ENCODE data around the gene CD6. TPM values are rescaled to one million over a fixed set of nuclear protein-coding genes. Genes with fewer than 3 reads are reported as not detected.

CD6 gene
- total RNA-seq, 1 experiment from 2014 or later, result 1.4 TPM

DNA sequence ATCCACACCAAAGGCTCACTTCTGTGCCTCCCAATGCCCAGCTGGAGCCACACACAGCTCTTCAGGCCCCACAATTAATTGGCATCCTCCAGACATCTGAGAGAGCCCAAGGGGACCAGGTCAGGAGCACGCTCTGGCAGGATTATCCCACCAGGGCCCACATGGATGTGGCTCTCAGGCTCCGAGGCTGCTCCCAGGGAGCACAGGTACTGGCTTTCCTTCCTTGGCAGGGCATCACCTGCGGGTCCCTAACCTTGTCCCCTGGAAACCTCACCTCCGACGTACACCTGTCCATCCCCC is 54.3 kb downstream of the CD6 start:
- Histone ChIP-seq H4K20me1 (ENCODE audit: insufficient read depth) (no peaks in the 10 kb centered on the region), H3K9me3 (ENCODE audit: control insufficient read depth in 1 of 2, insufficient read depth in 1 of 2, low read depth in 1 of 2, low read length in 2 of 2) (no peaks in the 10 kb centered on the region), H3K4me2 (ENCODE audit: low read length) (no peak overlapping the region), H2AFZ (ENCODE audit: low read depth, low read length, poor library complexity, severe bottlenecking) (no peak overlapping the region), H3K36me3 (ENCODE audit: control insufficient read depth in 1 of 2, insufficient read depth in 2 of 2, low read length in 2 of 2) (no peaks in the 10 kb centered on the region), H3K9me2 (ENCODE audit: insufficient read depth) (no peaks in the 10 kb centered on the region), H3K79me2 (ENCODE audit: insufficient read depth, low read length) (no peaks in the 10 kb centered on the region), H3K27ac (ENCODE audit: low read depth, low read length) (no peak overlapping the region), H3K9ac (ENCODE audit: low read length) (no peak overlapping the region), H3K27me3 (ENCODE audit: insufficient read depth, low read length) (no peaks in the 10 kb centered on the region), H3K4me1 (ENCODE audit: control insufficient read depth in 1 of 2, insufficient read depth in 2 of 2, low read length in 2 of 2) (peaks cover 5 to 13% of the 10 kb centered on the region in 2 experiments; a peak in 3 of 4 replicates), H3K4me3 (replicated peaks in 1 of 2; ENCODE audit: low read depth in 1 of 2, low read length in 2 of 2) (no peak overlapping the region)
- TF ChIP-seq SIN3A (IDR thresholded peaks at IDR 0.05; ENCODE audit: low read depth) (no peak), SRF (IDR thresholded peaks at IDR 0.05; ENCODE audit: low read depth) (no peak)
- TF ChIP-seq, protein P1, sequence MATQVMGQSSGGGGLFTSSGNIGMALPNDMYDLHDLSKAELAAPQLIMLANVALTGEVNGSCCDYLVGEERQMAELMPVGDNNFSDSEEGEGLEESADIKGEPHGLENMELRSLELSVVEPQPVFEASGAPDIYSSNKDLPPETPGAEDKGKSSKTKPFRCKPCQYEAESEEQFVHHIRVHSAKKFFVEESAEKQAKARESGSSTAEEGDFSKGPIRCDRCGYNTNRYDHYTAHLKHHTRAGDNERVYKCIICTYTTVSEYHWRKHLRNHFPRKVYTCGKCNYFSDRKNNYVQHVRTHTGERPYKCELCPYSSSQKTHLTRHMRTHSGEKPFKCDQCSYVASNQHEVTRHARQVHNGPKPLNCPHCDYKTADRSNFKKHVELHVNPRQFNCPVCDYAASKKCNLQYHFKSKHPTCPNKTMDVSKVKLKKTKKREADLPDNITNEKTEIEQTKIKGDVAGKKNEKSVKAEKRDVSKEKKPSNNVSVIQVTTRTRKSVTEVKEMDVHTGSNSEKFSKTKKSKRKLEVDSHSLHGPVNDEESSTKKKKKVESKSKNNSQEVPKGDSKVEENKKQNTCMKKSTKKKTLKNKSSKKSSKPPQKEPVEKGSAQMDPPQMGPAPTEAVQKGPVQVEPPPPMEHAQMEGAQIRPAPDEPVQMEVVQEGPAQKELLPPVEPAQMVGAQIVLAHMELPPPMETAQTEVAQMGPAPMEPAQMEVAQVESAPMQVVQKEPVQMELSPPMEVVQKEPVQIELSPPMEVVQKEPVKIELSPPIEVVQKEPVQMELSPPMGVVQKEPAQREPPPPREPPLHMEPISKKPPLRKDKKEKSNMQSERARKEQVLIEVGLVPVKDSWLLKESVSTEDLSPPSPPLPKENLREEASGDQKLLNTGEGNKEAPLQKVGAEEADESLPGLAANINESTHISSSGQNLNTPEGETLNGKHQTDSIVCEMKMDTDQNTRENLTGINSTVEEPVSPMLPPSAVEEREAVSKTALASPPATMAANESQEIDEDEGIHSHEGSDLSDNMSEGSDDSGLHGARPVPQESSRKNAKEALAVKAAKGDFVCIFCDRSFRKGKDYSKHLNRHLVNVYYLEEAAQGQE (IDR thresholded peaks at IDR 0.05; ENCODE audit: low read depth), result no peak
- TF ChIP-seq, protein P2, sequence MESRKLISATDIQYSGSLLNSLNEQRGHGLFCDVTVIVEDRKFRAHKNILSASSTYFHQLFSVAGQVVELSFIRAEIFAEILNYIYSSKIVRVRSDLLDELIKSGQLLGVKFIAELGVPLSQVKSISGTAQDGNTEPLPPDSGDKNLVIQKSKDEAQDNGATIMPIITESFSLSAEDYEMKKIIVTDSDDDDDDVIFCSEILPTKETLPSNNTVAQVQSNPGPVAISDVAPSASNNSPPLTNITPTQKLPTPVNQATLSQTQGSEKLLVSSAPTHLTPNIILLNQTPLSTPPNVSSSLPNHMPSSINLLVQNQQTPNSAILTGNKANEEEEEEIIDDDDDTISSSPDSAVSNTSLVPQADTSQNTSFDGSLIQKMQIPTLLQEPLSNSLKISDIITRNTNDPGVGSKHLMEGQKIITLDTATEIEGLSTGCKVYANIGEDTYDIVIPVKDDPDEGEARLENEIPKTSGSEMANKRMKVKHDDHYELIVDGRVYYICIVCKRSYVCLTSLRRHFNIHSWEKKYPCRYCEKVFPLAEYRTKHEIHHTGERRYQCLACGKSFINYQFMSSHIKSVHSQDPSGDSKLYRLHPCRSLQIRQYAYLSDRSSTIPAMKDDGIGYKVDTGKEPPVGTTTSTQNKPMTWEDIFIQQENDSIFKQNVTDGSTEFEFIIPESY (IDR thresholded peaks at IDR 0.05; ENCODE audit: extremely low read depth, insufficient replicate concordance, low read length), result no peak
- CTCF ChIA-PET, result no interaction called here
- no TSS peak for BruUV-seq (replicated peaks)
- intact Hi-C loops (cut with micrococcal nuclease), result no loop called here
- ATAC-seq (no peak), DNase-seq (ENCODE audit: low read depth, low spot score) (no peak)
- POLR2A ChIA-PET, result no interaction called here
- RAD21 ChIA-PET (ENCODE audit: low non-redundant PET in 1 of 2, low total read pairs in 2 of 2, uncharacterized antibody in 2 of 2, unreplicated experiment in 2 of 2), result no interaction called here

All from HCT116 (cell line).